Mesenchymal stem cell (in vitro differentiated cells and primary cell): ENCODE measurements around the gene DPH1.

ENCODE experiments used
- DNase-seq: peaks from one replicate; pipeline ENCODE4 v3.0.0-alpha.2; 2013
- H2AFZ ChIP-seq: one replicate; pipeline ENCODE4 v1.6.1; 2013; ENCODE audit warnings: low read depth, mild to moderate bottlenecking, control low read depth, inconsistent platforms, low read length, moderate library complexity
- H2AK5ac ChIP-seq: 2 replicates; pipeline ENCODE4 v1.6.1; 2013; ENCODE audit warnings: low read length, moderate library complexity, mild to moderate bottlenecking, inconsistent platforms; ENCODE audit not compliant: severe bottlenecking
- H2BK120ac ChIP-seq: one replicate; pipeline ENCODE4 v1.6.1; 2013; ENCODE audit warnings: low read depth, mild to moderate bottlenecking, inconsistent platforms, low read length, moderate library complexity
- H2BK12ac ChIP-seq, 2 experiments: one replicate each; pipeline ENCODE4 v1.6.1; 2013; ENCODE audit warnings: inconsistent platforms in 2 of 2, low read length in 2 of 2, mild to moderate bottlenecking in 2 of 2, moderate library complexity in 2 of 2, control low read depth in 1 of 2
- H2BK15ac ChIP-seq: one replicate; pipeline ENCODE4 v1.6.1; 2013; ENCODE audit warnings: mild to moderate bottlenecking, low read depth, inconsistent platforms; ENCODE audit not compliant: poor library complexity, severe bottlenecking
- H2BK5ac ChIP-seq: 2 replicates; pipeline ENCODE4 v1.6.1; 2013; ENCODE audit warnings: low read depth, mild to moderate bottlenecking, low read length, control low read depth, inconsistent platforms; ENCODE audit not compliant: poor library complexity, severe bottlenecking
- H3K14ac ChIP-seq, 2 experiments: one replicate each; pipeline ENCODE4 v1.6.1; 2013; ENCODE audit warnings: inconsistent platforms in 2 of 2, low read length in 2 of 2, control low read depth in 1 of 2, mild to moderate bottlenecking in 1 of 2, moderate library complexity in 1 of 2
- H3K18ac ChIP-seq, 2 experiments: one replicate each; pipeline ENCODE4 v1.6.1; 2013; ENCODE audit warnings: inconsistent platforms in 2 of 2, low read length in 2 of 2, control low read depth in 1 of 2, low read depth in 1 of 2, mild to moderate bottlenecking in 1 of 2
- H3K23ac ChIP-seq, 2 experiments: one replicate each; pipeline ENCODE4 v1.6.1; 2013; ENCODE audit warnings: inconsistent platforms in 2 of 2, low read length in 2 of 2, mild to moderate bottlenecking in 2 of 2, moderate library complexity in 2 of 2, control low read depth in 1 of 2
- H3K27ac ChIP-seq: 2 replicates; pipeline ENCODE4 v1.5.1; 2013; ENCODE audit warnings: mild to moderate bottlenecking, moderate library complexity, low read length, control low read depth, inconsistent platforms; ENCODE audit not compliant: poor library complexity, severe bottlenecking
- H3K27me3 ChIP-seq, 2 experiments: 2 replicates each; pipeline versions ENCODE4 v1.6.1 to v1.7.0; 2013; ENCODE audit warnings: low read length in 2 of 2, mild to moderate bottlenecking in 2 of 2, moderate library complexity in 2 of 2, control low read depth in 1 of 2, inconsistent platforms in 1 of 2; ENCODE audit not compliant: control insufficient read depth in 1 of 2, insufficient read depth in 1 of 2
- H3K36me3 ChIP-seq, 2 experiments: 2 replicates each; pipeline versions ENCODE4 v1.6.1 to v1.7.0; 2013; ENCODE audit warnings: low read length in 2 of 2, control low read depth in 1 of 2, inconsistent platforms in 1 of 2, low read depth in 1 of 2, mild to moderate bottlenecking in 1 of 2; ENCODE audit not compliant: insufficient read depth in 2 of 2, control insufficient read depth in 1 of 2
- H3K4ac ChIP-seq, 2 experiments: one replicate each; pipeline ENCODE4 v1.6.1; 2013; ENCODE audit warnings: inconsistent platforms in 2 of 2, low read length in 2 of 2, mild to moderate bottlenecking in 2 of 2, moderate library complexity in 2 of 2, control low read depth in 1 of 2, low read depth in 1 of 2
- H3K4me1 ChIP-seq: 2 replicates; pipeline ENCODE4 v1.6.1; 2013; ENCODE audit warnings: low read depth, low read length, control low read depth; ENCODE audit not compliant: control insufficient read depth, insufficient read depth
- H3K4me2 ChIP-seq: 2 replicates; pipeline ENCODE4 v1.6.1; 2013; ENCODE audit warnings: low read length, mild to moderate bottlenecking, inconsistent platforms; ENCODE audit not compliant: poor library complexity, severe bottlenecking
- H3K4me3 ChIP-seq, 2 experiments: 2 replicates each; pipeline versions ENCODE4 v1.5.1 to v1.7.0; 2013; ENCODE audit warnings: low read length in 2 of 2, mild to moderate bottlenecking in 2 of 2, control low read depth in 1 of 2, low read depth in 1 of 2; ENCODE audit not compliant: insufficient read depth in 1 of 2
- H3K79me1 ChIP-seq: replicated peaks from 2 replicates; pipeline ENCODE4 v1.6.1; 2013; ENCODE audit warnings: mild to moderate bottlenecking, control low read depth, low read length, inconsistent platforms; ENCODE audit not compliant: poor library complexity, severe bottlenecking
- H3K9ac ChIP-seq: 2 replicates; pipeline ENCODE4 v1.7.0; 2013; ENCODE audit warnings: mild to moderate bottlenecking, low read length, moderate library complexity
- H3K9me3 ChIP-seq: 2 replicates; pipeline ENCODE4 v1.7.0; 2013; ENCODE audit warnings: mild to moderate bottlenecking, low read length; ENCODE audit not compliant: control insufficient read depth
- H4K8ac ChIP-seq: one replicate; pipeline ENCODE4 v1.6.1; 2013; ENCODE audit warnings: inconsistent platforms, mild to moderate bottlenecking, low read length, moderate library complexity
- H4K91ac ChIP-seq: one replicate; pipeline ENCODE4 v1.6.1; 2013; ENCODE audit warnings: mild to moderate bottlenecking, low read length, inconsistent platforms
- WGBS: methylation state at CpG from one replicate; pipeline ENCODE4 v1.1.7; 2013; ENCODE audit warnings: mixed read lengths; 5-methylcytosine and 5-hydroxymethylcytosine counted together

The DPH1 gene

GRCh38 chr17:1997289-1997926, 32.5 kb upstream of the DPH1 start:
- Histone ChIP-seq H3K23ac (peak overlapping the region in 1 of 2 experiments; percentile 19), H2AK5ac (peak overlapping the region; percentile 2), H3K9ac (no peak overlapping the region), H2BK12ac (peak overlapping the region in 1 of 2 experiments; percentile 64), H2AFZ (peak overlapping the region; percentile 3), H4K8ac (peak overlapping the region; percentile 45), H3K4ac (peak overlapping the region in 1 of 2 experiments; percentile 79), H3K9me3 (no peaks in the 10 kb centered on the region), H2BK15ac (no peak overlapping the region), H3K36me3 (no peaks in the 10 kb centered on the region), H2BK5ac (peak overlapping the region; percentile 84), H3K4me2 (peak overlapping the region; percentile 74), H3K4me3 (no peak overlapping the region), H3K79me1 (no peaks in the 10 kb centered on the region), H3K27ac (peak overlapping the region; percentile 67), H2BK120ac (no peak overlapping the region), H3K18ac (peak overlapping the region; percentile 61 to 74), H3K4me1 (peaks cover 33% of the 10 kb centered on the region), H4K91ac (peak overlapping the region; percentile 34), H3K27me3 (peaks cover 4 to 10% of the 10 kb centered on the region in 2 experiments), H3K14ac (no peak overlapping the region)
- no peak for DNase-seq
- WGBS = 48% methylated on average over 21 of the region's 22 CpGs

- Histone ChIP-seq H4K8ac (peak overlapping the region; percentile 88), H3K4me2 (peak overlapping the region; percentile 74), H3K9ac (peak overlapping the region; percentile 74), H3K14ac (peak overlapping the region in 1 of 2 experiments; percentile 58), H2BK5ac (peak overlapping the region; percentile 84), H3K4ac (peak overlapping the region; percentile 69 to 79), H2BK120ac (peak overlapping the region; percentile 71), H3K27me3 (peaks cover 4 to 10% of the 10 kb centered on the region in 2 experiments), H2AK5ac (no peak overlapping the region), H3K4me3 (peak overlapping the region; percentile 31 to 55), H2BK15ac (peak overlapping the region; percentile 28), H3K4me1 (peaks cover 36% of the 10 kb centered on the region), H2AFZ (peak overlapping the region; percentile 57), H2BK12ac (peak overlapping the region in 1 of 2 experiments; percentile 64), H3K79me1 (no peaks in the 10 kb centered on the region), H4K91ac (peak overlapping the region; percentile 50), H3K27ac (peak overlapping the region; percentile 67), H3K18ac (peak overlapping the region; percentile 61 to 74), H3K23ac (peak overlapping the region in 1 of 2 experiments; percentile 19), H3K36me3 (no peaks in the 10 kb centered on the region), H3K9me3 (no peaks in the 10 kb centered on the region)
- DNase-seq = no peak
- WGBS = 15% methylated on average over 50 of the region's 92 CpGs
These were observed 31.8 kb upstream of the DPH1 start for GRCh38 chr17:1997927-1998742.

- Histone ChIP-seq H3K9me3 (no peaks in the 10 kb centered on the region), H2BK15ac (no peak overlapping the region), H2BK120ac (peak overlapping the region; percentile 15), H3K9ac (peak overlapping the region; percentile 29), H3K23ac (no peak overlapping the region), H2AFZ (peak overlapping the region; percentile 8), H3K14ac (peak overlapping the region in 1 of 2 experiments; percentile 82), H3K18ac (peak overlapping the region; percentile 55 to 68), H2AK5ac (no peak overlapping the region), H3K79me1 (no peaks in the 10 kb centered on the region), H2BK5ac (peak overlapping the region; percentile 49), H3K36me3 (no peaks in the 10 kb centered on the region), H3K4me3 (no peak overlapping the region), H2BK12ac (peak overlapping the region; percentile 40 to 88), H3K4ac (peak overlapping the region; percentile 52 to 66), H4K91ac (peak overlapping the region; percentile 85), H3K4me2 (no peak overlapping the region), H3K27ac (peak overlapping the region; percentile 55), H4K8ac (peak overlapping the region; percentile 93), H3K4me1 (peaks cover 36% of the 10 kb centered on the region), H3K27me3 (peaks cover 0 to 4% of the 10 kb centered on the region in 2 experiments)
- WGBS = 23% methylated on average over 13 of the region's 13 CpGs
- DNase-seq = peak; percentile 80
These were observed 30.2 kb upstream of the DPH1 start for GRCh38 chr17:1999557-2000251.
